Measurements from ENCODE around the gene ITGA11. TPM values are rescaled to one million over a fixed set of nuclear protein-coding genes. Genes with fewer than 3 reads are reported as not detected.

ITGA11 gene
- total and polyA plus RNA-seq, 2 of the 13 experiments (the other 11 are each of a cell fraction or from before 2014, with no cell fraction given): not detected

DNA sequence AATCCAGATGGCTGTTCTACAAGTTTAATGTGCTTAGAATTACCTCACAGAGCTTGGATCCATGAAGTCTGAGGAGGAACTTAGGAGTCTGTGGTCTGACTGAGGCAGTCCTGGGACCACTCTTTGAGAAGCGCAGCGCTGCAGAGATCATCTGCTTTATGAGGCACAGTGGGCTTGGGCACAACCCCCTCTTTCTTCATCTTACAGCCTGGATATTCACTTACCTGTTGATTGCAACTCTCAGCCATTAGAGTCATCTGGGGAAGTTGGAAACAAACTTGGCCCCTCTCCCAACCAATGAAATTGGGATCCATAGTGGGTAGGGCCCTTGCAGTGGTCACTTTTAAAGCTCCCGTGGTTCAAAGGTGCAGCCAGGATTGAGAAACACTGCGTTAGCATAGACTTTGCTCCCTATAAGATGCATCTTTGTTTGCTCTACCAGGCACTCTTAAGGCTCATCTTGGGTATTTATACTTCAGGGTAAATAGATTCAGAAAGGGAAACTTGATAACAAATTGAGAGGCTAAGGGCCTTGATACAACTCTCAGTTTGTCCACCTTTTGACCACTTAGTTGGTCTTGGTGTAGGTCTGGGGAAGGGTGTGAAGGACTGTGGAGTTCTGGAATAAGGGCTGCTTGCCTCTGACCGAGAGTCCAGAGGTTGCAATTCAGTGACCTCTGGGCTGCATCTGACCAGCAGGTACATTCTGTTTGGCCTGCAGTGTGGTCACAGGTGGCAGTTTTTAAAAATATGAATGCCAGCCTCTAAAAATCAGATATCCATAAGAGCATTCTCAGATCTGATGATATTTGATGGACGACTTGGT, 131.6 kb downstream of the ITGA11 start (continued):
- TF ChIP-seq HIC2 (CRISPR knock-in tag; IDR thresholded peaks at IDR 0.05; ENCODE audit: low read depth) (peak; percentile 22; the same call in 1 of the 2 replicates), NFYB (CRISPR knock-in tag; IDR thresholded peaks at IDR 0.05) (peak; percentile 68), ZNF530 (CRISPR knock-in tag; IDR thresholded peaks at IDR 0.05; ENCODE audit: low read depth) (no peak), ZC3H13 (CRISPR knock-in tag; IDR thresholded peaks at IDR 0.05) (no peak), MLX (CRISPR knock-in tag; IDR thresholded peaks at IDR 0.05) (no peak), ZNF747 (CRISPR knock-in tag; IDR thresholded peaks at IDR 0.05; ENCODE audit: borderline replicate concordance) (no peak), ZNF501 (CRISPR knock-in tag; IDR thresholded peaks at IDR 0.05) (peak; percentile 42; the same call in 1 of the 2 replicates), NBN (conservative IDR thresholded peaks at IDR 0.05) (no peak), ZNF343 (CRISPR knock-in tag; IDR thresholded peaks at IDR 0.05) (no peak), MED8 (CRISPR knock-in tag; IDR thresholded peaks at IDR 0.05; ENCODE audit: insufficient replicate concordance) (no peak), SMAD1 (CRISPR knock-in tag; IDR thresholded peaks at IDR 0.05; ENCODE audit: borderline replicate concordance, low read depth) (no peak), ZNF20 (CRISPR knock-in tag; IDR thresholded peaks at IDR 0.05) (no peak), ZBTB3 (CRISPR knock-in tag; IDR thresholded peaks at IDR 0.05; ENCODE audit: borderline replicate concordance, low read depth) (no peak), POLR2AphosphoS2 (IDR thresholded peaks at IDR 0.05; ENCODE audit: low read depth, low read length) (no peak), HMG20A (CRISPR knock-in tag; IDR thresholded peaks at IDR 0.05; ENCODE audit: borderline replicate concordance) (peak; percentile 76), TCF7 (IDR thresholded peaks at IDR 0.05; ENCODE audit: low read depth) (peak; percentile 44; the same call in 1 of the 2 replicates), GPN1 (CRISPR knock-in tag; IDR thresholded peaks at IDR 0.05; ENCODE audit: borderline replicate concordance) (no peak), MLXIP (CRISPR knock-in tag; IDR thresholded peaks at IDR 0.05; ENCODE audit: borderline replicate concordance) (no peak), U2AF2 (IDR thresholded peaks at IDR 0.05; ENCODE audit: low read depth, low read length) (no peak), ZNF766 (CRISPR knock-in tag; IDR thresholded peaks at IDR 0.05; ENCODE audit: borderline replicate concordance) (no peak)
- TF ChIP-seq, protein P1, sequence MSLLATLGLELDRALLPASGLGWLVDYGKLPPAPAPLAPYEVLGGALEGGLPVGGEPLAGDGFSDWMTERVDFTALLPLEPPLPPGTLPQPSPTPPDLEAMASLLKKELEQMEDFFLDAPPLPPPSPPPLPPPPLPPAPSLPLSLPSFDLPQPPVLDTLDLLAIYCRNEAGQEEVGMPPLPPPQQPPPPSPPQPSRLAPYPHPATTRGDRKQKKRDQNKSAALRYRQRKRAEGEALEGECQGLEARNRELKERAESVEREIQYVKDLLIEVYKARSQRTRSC (CRISPR knock-in tag; IDR thresholded peaks at IDR 0.05; ENCODE audit: low read depth): no peak
